HEK293 (cell line): Measurements from ENCODE around the gene PIGS.

Source experiments
- GLIS2 ChIP-seq: fragments of 450-650 bp; formaldehyde crosslinking; IDR thresholded peaks from 2 replicates; pipeline ENCODE4 v1.5.1; 2016; ENCODE audit warnings: missing biosample characterization, missing genetic modification characterization
- KLF16 ChIP-seq: fragments of 450-650 bp; formaldehyde crosslinking; IDR thresholded peaks from 2 replicates; pipeline ENCODE4 v1.5.1; 2017; ENCODE audit warnings: missing biosample characterization, missing genetic modification characterization
- ZFP41 ChIP-seq: fragments of 450-650 bp; formaldehyde crosslinking; IDR thresholded peaks from 2 replicates; pipeline ENCODE4 v1.5.1; 2016; ENCODE audit warnings: missing biosample characterization, missing genetic modification characterization, borderline replicate concordance
- ZNF16 ChIP-seq: fragments of 450-650 bp; formaldehyde crosslinking; IDR thresholded peaks from 2 replicates; pipeline ENCODE4 v1.5.1; 2016; ENCODE audit warnings: low read depth, missing biosample characterization, missing genetic modification characterization
- ZNF274 ChIP-seq, 2 experiments: fragments of 200-500 bp in 1 of 2; fragments of 450-650 bp in 1 of 2; sonication (Bioruptor generic) in 1 of 2; formaldehyde crosslinking in 1 of 2; IDR thresholded peaks; 2 replicates each; pipeline versions ENCODE4 v1.5.1 to v1.6.1; 2014 to 2016; ENCODE audit warnings: borderline replicate concordance in 1 of 2, inconsistent platforms in 1 of 2, low read length in 1 of 2, missing biosample characterization in 1 of 2, missing genetic modification characterization in 1 of 2
- ZNF785 ChIP-seq: fragments of 450-650 bp; formaldehyde crosslinking; IDR thresholded peaks from 2 replicates; pipeline ENCODE4 v1.5.1; 2016; ENCODE audit warnings: missing biosample characterization, missing genetic modification characterization
- TF ChIP-seq, protein P1 (sequence below): fragments of 450-650 bp; formaldehyde crosslinking; IDR thresholded peaks from 2 replicates; pipeline ENCODE4 v1.5.1; 2016; ENCODE audit warnings: missing biosample characterization, missing genetic modification characterization

DNA sequence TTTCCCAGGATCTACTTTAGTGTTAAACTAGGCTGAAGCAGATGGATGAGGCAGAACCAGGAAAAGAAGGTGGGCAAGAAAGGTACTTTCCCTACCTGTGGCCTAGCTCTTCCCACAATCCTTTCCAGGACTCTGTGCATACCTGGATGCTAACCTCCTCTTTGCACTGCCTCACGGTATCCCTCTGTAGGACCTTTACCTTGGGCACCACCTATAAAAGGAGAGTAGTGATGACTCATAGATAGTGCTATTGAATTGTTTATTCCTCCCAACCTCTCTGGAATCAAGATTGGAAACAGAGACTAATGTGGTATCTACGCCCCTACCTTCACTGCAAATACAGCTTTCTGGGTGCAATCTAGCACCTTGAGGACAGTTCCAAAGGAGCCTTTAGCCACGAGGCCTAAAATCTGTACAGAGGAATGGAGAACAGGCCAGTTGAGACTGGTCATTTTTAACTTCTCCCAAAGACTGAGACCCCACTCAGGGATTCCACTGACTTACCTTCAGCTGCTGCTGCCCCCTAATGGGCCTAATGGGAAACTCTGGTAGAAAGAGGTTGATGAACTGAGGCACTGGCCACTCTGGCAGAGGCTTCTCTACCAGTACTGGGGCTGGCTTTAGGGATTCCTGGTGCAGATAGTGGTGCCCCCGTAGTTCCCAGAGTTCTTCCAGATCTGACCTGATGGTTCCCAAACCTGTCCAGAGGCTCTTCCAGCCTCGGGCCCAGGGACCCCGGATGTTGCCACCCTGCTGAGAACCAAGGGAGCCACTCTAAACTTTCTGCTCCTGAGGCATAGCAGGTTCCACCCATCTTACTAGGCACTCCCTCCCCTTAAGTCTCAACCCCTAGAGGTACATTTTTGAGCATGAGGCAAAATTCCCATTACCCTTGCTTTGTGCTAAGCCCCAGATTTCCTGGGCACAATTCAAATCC is 41.9 kb upstream of the PIGS start:
- TF ChIP-seq, protein P1, sequence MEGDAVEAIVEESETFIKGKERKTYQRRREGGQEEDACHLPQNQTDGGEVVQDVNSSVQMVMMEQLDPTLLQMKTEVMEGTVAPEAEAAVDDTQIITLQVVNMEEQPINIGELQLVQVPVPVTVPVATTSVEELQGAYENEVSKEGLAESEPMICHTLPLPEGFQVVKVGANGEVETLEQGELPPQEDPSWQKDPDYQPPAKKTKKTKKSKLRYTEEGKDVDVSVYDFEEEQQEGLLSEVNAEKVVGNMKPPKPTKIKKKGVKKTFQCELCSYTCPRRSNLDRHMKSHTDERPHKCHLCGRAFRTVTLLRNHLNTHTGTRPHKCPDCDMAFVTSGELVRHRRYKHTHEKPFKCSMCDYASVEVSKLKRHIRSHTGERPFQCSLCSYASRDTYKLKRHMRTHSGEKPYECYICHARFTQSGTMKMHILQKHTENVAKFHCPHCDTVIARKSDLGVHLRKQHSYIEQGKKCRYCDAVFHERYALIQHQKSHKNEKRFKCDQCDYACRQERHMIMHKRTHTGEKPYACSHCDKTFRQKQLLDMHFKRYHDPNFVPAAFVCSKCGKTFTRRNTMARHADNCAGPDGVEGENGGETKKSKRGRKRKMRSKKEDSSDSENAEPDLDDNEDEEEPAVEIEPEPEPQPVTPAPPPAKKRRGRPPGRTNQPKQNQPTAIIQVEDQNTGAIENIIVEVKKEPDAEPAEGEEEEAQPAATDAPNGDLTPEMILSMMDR (tag by site-specific recombination): peak; percentile 28; the same call in 1 of the 2 replicates
- TF ChIP-seq ZNF274 (IDR thresholded peaks at IDR 0.05; ENCODE audit: low read length) (no peak), ZNF274 (tag by site-specific recombination; IDR thresholded peaks at IDR 0.05; ENCODE audit: borderline replicate concordance) (no peak), ZNF785 (tag by site-specific recombination) (no peak), GLIS2 (tag by site-specific recombination) (no peak), ZFP41 (tag by site-specific recombination) (no peak), KLF16 (tag by site-specific recombination) (no peak), ZNF16 (tag by site-specific recombination) (no peak)
